Measurements from ENCODE around the gene PLEKHA1. TPM values are rescaled to one million over a fixed set of nuclear protein-coding genes. Genes with fewer than 3 reads are reported as not detected.

Gene PLEKHA1
- total RNA-seq, 1 donor from 2014 or later = 35.3 TPM

- TF ChIP-seq, protein P1, sequence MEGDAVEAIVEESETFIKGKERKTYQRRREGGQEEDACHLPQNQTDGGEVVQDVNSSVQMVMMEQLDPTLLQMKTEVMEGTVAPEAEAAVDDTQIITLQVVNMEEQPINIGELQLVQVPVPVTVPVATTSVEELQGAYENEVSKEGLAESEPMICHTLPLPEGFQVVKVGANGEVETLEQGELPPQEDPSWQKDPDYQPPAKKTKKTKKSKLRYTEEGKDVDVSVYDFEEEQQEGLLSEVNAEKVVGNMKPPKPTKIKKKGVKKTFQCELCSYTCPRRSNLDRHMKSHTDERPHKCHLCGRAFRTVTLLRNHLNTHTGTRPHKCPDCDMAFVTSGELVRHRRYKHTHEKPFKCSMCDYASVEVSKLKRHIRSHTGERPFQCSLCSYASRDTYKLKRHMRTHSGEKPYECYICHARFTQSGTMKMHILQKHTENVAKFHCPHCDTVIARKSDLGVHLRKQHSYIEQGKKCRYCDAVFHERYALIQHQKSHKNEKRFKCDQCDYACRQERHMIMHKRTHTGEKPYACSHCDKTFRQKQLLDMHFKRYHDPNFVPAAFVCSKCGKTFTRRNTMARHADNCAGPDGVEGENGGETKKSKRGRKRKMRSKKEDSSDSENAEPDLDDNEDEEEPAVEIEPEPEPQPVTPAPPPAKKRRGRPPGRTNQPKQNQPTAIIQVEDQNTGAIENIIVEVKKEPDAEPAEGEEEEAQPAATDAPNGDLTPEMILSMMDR (IDR thresholded peaks at IDR 0.05; ENCODE audit: insufficient read depth, low read length, severe bottlenecking) = no peak
- Histone ChIP-seq H3K36me3 (ENCODE audit: control insufficient read depth, insufficient read depth, low read length) (no peaks in the 10 kb centered on the region), H3K4me3 (ENCODE audit: low read depth, low read length) (no peak overlapping the region), H3K27me3 (ENCODE audit: control insufficient read depth, insufficient read depth, low read length) (no peaks in the 10 kb centered on the region)
- no peak for DNase-seq (ENCODE audit: low read depth)
- no peak for FAIRE-seq
Observed at GRCh38 chr10:122336332-122336731, 38.2 kb upstream of the PLEKHA1 start.

- TF ChIP-seq, protein P1 (IDR thresholded peaks at IDR 0.05; ENCODE audit: insufficient read depth, low read length, severe bottlenecking) = no peak
- Histone ChIP-seq H3K4me3 (ENCODE audit: low read depth, low read length) (no peak overlapping the region), H3K36me3 (ENCODE audit: control insufficient read depth, insufficient read depth, low read length) (no peaks in the 10 kb centered on the region), H3K27me3 (ENCODE audit: control insufficient read depth, insufficient read depth, low read length) (no peaks in the 10 kb centered on the region)
- DNase-seq (ENCODE audit: low read depth) (peak; percentile 31), FAIRE-seq (no peak)
Observed at GRCh38 chr10:122336961-122337360, 37.5 kb upstream of the PLEKHA1 start.

DNA sequence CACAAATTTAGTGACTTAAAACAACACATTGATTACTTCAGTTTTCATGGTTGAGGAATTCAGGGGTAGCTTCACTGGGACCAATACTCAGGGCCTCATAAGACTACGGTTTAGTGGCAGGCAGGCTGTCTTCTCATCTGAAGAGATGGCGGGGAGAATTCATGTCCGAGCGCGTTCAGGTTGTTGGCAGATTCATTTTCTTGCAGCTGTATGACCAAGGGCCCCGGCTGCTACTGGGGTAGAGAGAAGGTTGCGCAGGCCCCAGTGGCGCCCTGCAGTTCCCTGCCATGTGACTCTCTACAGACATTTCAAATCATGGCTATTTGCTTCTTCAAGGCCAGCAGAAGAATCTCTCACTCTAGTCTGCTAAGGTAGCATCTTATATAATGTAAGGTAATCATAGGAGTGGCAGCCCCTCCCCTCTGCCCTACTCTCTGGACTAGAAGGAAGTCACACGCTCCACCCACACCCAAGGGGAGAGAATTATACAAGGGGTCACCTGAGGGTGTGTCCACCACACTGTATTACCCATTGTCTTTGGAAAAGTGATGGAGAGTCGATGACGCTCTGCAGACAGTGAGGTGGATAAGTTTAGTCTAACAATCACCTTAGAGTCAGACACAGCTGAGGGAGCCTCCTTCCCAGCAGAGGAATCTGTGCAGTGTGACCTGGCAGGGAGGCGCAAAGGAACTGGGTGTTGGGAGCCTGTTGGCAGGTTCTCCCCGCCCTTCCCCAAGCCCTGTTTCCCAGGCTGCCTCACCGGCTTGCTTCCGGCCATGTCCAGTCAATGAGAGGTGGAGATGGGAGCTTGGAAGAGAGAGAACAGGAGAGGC is 35.7 kb upstream of the PLEKHA1 start:
- TF ChIP-seq, protein P1 (IDR thresholded peaks at IDR 0.05; ENCODE audit: insufficient read depth, low read length, severe bottlenecking) = no peak
- Histone ChIP-seq H3K36me3 (ENCODE audit: control insufficient read depth, insufficient read depth, low read length) (no peaks in the 10 kb centered on the region), H3K4me3 (ENCODE audit: low read depth, low read length) (no peak overlapping the region), H3K27me3 (ENCODE audit: control insufficient read depth, insufficient read depth, low read length) (no peaks in the 10 kb centered on the region)
- FAIRE-seq (no peak), DNase-seq (ENCODE audit: low read depth) (peak; percentile 48)

DNA sequence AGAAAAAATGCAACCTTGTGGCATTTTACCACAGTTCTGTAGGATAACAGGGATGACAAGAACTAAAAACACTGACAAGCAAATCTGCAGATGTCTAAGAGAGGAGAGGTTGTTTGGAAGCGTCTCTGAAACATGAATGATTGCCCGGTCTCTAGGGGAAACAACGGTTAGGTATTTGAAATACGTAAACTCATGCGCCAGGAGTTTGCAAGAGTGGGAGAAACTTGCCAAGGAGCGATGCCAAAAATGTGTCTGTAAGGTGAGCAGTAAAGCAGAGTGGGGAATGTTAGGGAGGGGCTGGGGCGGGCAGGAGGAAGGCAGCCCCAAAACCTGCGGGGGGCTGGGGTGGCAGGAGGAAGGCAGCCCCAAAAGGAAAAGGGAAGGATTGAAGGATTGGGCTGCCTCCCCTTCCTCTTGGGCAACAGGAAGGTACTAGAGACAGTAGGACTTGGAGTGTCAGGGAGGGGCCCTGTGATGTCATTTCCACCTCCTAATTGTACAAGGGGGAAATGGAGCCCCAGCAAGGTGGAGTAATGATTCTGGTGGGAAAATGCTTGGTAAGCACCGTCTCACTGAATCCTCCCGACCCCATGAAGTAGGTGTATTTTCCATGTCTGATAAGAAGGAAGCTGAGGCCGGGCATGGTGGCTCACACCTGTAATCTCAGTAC is 33.2 kb upstream of the PLEKHA1 start:
- Histone ChIP-seq H3K36me3 (ENCODE audit: control insufficient read depth, insufficient read depth, low read length) (no peaks in the 10 kb centered on the region), H3K4me3 (ENCODE audit: low read depth, low read length) (no peak overlapping the region), H3K27me3 (ENCODE audit: control insufficient read depth, insufficient read depth, low read length) (no peaks in the 10 kb centered on the region)
- FAIRE-seq (no peak), DNase-seq (ENCODE audit: low read depth) (no peak)
- TF ChIP-seq, protein P1 (IDR thresholded peaks at IDR 0.05; ENCODE audit: insufficient read depth, low read length, severe bottlenecking) = no peak

DNA sequence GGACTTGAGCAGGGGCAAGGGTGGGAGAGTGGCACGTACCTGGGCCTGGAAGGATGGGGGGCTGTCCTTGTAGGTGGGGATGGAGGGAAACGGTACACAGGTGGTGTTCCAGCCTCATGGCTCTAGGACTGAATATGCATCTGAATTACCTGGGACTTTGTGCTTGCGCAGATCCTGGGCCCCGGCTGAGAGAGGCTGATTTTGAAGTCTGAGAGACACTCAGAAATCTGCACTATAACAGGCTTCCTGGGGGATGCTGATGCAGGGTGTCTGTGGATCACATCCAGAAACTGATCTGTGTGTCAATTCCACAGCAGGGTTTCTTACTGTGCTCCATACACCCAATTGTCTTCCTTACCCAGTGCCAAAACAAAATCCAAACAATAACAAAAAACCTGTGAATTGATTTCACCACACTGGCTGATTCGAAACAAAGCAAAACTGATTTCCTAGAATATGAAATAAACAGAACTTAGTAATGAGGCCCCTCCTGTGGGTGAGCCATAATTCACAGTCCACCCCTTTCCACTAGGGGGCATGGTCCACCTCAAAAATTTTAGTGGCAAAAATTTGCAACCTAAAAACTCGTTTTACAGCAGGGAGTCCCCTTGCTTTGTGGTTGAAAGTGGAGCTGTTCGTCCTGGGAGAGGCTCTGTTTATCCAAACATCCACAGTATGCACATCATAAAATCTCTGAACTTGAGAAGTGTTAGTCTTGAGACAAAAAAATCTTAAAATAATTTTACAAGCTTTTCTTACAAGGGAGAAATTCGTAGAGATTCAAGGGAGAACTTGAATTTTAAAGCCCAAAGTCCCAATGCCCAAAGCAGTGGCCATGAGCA is 32.0 kb upstream of the PLEKHA1 start:
- no peaks in the 10 kb centered on the region for H3K36me3 ChIP-seq (ENCODE audit: control insufficient read depth, insufficient read depth, low read length)
- TF ChIP-seq, protein P1 (IDR thresholded peaks at IDR 0.05; ENCODE audit: insufficient read depth, low read length, severe bottlenecking) = peak; percentile 70
- no peak overlapping the region for H3K4me3 ChIP-seq (ENCODE audit: low read depth, low read length)
- H3K27me3 ChIP-seq (ENCODE audit: control insufficient read depth, insufficient read depth, low read length) = no peaks in the 10 kb centered on the region
- peak; percentile 13 for FAIRE-seq
- peak; percentile 51 for DNase-seq (ENCODE audit: low read depth)
